HG02588 (cell line): ENCODE measurements around the gene CDC42BPB.

Experiments
- ATAC-seq: cut with Tn5 transposase; IDR thresholded peaks from one replicate; pipeline ENCODE4 v1.9.1; 2021; ENCODE audit warnings: mild to moderate bottlenecking, moderate library complexity; ENCODE audit not compliant: unreplicated experiment

CDC42BPB gene

DNA sequence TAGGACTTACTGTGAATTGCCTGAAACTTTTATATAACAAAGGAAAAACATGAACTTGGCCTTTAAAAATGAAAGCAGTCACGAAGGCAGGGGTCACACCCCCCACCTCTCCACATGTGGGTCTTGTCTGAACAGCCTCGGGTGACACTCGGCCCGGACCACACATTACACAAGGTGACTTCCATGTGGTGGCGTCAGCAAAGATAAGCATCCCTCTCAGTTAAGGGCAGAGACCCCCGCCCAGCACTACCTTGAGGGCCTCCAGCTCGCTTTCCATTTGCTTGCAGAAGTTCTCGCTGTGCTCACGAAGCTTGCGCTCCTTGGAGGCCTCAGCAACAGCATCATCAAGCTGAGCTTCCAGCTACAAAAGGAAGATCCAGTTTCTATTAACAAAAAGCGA lies 87.4 kb downstream of the CDC42BPB start:
- no peak for ATAC-seq

DNA sequence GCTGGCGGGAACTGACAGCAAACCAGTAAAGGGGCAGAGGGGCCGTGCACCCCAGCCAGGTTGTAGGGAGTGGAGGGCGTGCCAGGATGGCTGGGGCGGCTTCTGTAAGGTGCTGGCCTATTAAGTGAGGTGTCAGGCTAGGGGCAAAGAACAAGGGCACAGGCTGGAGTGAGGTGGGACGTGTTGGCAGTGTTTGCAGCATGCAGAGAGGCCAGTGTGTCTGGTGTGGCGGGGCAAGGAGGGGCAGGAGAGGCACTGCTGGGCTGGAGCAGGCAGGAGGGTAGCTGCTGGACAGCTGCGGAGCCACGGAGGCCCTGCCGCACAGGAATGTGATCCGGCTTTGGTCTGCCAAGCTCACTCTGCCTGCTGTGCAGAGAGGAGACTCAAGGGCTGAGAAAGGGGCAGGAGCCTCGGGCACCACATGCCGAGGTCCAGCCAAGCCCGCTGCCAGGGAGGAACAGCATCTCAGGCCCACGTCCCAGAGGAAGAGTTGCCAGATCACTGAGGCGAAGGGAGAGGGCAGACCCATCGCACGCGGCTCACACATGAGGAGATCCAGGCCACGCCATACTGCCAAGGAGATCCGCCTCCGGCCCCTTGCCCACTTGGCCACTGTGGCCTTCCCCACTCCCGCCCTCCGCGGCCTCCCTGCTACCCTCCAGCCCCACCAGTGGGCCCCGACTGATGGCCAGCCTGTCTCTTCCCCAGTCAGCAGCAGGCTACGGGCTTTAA lies 88.1 kb downstream of the CDC42BPB start:
- ATAC-seq = no peak

DNA sequence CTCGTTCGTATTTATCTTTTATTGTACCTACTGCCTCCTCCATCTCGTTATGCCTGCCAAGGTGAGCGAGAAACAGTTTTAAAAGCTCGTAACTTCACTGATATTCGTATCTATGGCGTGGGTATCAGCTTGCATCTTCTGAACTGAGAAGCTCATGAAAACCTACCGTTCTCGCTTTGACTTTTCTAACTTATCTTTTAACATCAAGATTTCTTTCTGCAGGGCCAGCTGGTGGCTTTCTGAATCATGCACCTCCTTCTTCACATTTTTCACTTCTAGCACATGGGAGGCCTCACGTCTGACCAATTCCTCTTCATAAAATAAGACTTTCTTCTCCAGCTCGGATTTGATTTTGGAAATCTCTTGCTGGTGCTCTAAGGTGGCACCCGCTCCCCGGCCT lies 89.0 kb downstream of the CDC42BPB start:
- ATAC-seq = no peak

DNA sequence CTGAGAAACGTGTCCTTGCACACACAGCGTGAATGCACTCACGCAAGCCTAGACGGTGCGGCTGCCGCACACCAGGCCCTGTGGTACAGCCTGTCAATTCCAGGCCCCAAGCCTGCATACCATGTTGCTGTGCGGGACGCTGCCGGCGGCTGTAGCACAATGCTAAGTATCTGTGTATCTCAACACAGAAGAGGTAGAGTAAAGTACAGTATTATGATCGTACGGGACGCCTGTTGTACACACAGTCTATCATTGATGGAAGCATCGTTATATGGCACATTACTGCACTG lies 89.9 kb downstream of the CDC42BPB start:
- no peak for ATAC-seq

DNA sequence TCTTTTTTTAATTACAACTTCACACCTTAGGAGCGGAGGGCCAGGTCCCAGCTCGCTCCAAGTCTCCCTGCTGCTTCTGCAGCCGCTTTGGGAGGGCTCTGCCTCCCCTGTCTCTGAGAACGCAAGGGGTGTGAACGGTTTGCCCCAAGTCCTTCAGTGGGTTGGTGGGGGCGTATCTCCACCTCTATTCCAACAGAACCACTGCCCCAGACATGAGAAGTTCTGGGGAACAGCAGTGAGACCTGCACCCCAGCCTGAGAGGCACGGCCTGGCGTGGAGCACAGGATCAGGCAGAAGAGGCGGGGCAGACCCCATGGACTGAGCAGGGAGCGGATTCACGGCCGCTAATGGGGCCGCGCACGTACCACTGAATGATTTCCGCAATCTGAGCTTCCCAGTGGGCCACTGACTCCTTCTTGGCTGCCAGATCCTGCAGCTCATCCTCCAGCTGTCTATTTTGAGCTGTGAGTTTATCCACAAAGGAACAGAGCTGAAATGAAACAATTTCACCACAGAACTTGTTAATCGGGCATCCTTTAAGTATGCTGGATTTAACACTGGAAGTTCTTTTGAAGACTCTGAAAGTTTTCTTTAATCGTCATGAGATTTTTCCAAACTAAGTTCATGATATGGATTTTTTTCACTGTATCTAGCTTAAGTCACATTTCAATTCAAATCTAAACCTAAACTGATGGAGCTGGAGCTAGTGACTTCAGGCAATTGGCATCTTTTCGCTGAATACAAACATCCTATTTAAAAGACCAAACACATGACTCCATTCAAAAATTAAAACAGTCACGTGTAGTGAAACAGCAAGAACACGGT lies 90.5 kb downstream of the CDC42BPB start:
- ATAC-seq = no peak

DNA sequence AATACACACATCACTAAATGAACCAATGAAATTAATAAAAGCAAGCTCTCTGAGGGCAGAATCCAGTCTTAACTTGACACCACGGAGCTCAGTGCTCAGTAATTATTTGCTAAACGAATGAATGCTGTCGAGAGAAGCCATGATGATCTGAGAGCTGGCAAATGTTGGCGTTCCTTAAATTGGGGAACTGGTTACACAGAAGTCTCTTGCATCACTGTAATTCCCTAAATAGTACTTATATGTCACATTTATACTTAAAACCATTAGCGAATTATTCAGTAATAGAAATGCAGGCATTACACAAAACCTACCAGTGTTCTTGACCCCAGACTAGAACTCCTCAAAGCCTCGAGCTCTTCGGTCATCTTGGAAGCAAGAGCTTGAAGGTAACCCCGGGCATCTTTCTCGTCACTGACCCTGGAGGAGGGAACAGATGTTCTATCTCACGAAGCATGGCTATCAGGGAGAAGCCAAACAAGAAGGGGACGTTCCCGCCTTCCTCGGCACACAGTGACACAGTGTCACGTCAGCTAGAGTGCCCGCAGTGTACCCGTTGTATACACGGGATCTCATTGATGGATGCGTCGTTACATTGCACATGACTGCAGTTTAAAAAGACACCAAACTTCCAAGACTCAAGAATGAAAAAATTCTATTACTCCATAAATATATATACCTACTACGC lies 91.2 kb downstream of the CDC42BPB start:
- no peak for ATAC-seq

DNA sequence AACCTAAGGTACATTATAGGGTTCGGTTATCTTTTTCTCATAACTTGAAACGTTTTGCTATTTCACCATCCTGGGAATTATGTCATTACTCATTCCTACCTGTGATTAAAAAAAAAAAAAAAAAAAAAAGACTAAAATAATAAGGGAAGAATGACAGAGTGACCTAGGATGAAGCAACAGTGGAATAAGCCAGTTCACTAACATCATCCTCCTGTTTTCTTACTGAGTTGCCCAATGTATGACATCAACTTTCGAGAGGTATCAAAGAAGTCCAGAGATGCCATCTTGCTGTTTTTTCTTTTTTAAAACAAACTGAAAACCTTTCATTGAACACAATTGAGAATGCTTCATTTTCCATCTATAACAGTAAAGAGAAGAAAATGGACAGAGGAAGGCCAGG lies 92.1 kb downstream of the CDC42BPB start:
- ATAC-seq = no peak

DNA sequence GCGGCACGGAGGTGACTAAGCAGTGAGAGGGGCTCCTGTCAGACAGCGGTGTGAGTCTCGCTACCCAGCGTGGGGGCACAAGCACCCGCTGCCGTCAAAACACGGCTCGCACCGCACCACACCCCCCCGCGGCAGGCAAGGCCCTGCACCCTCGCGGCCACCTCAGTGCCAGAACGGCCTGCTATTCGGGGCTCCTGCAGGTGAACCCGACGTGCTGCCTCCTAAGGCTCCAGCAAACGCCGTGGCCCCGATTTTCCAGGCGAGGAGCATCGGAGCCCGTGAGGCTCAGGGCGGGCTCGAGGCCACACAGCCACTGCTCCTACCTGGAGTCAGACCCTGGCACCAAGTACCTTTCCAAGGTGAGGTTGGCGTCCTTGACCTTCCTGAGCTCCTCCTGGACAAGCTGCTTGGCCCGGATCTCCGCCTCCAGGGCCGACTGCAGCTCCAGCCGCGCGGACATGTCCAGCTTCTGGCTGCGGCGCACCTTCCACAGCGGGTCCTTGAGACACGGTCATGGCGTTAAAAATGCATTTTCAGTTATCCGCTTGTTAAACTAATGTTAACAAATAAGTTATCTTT lies 93.1 kb downstream of the CDC42BPB start:
- ATAC-seq = no peak

DNA sequence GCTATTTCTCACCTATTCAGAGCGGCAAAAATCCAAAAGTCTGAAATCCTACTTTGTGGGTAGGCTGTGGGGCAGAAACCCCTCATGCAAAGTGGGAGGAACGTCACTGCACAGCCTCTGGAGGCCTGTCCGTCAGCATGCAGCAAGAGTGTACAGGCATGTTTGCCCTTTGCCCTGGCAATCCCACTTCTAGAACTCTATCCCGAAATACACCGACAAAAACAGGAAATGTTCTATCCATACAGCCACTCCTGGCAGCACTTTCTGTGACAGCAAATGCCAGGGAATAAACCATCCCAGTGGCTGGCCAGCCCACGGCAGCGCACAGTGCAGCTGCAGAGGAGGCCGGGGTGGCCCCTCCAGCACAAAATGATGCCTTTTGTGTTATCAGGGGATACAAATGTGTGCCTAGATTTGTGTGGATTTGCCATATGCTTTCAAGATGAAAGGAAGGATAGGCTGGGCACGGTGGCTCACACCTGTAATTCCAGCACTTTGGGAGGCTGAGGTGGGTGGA lies 95.2 kb downstream of the CDC42BPB start:
- ATAC-seq = no peak

DNA sequence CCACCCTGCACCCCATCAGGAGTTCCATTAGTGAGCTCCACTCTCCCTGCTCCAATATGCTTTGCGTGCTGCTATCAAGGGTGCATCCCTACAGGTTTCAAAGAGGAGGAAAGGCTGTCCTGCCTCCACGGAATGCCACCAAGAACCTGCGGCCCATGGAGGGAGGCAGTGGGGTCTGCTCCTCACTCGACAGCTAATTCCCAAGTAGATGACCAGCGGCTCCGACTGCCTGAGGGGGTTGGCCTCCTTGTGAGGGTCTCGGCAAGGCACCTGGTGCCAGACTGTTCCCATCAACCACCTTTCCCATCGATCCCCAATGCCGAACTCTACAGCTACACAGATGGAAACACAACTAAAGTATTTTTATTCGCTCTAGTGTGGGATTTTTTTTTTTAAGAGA lies 98.9 kb downstream of the CDC42BPB start:
- ATAC-seq = no peak

DNA sequence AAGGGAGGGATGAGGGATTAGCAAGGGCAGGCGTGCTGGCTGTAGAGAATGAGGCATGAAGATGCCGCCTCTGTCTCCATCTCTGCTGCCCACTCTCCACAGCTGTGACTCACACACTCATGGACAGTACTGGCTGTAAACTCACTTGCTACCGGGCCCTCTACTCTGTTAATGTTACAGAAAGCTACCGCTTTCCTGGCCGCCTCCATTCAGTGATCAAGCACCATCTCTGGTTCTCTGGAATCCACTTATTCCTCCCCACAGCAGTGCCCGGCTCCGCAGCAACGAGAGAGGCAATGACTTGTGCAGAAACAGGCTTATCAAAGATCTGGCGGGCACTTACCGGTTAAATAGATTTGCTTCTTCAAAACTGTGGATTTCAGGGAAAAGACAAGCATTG lies 100.1 kb downstream of the CDC42BPB start:
- no peak for ATAC-seq

DNA sequence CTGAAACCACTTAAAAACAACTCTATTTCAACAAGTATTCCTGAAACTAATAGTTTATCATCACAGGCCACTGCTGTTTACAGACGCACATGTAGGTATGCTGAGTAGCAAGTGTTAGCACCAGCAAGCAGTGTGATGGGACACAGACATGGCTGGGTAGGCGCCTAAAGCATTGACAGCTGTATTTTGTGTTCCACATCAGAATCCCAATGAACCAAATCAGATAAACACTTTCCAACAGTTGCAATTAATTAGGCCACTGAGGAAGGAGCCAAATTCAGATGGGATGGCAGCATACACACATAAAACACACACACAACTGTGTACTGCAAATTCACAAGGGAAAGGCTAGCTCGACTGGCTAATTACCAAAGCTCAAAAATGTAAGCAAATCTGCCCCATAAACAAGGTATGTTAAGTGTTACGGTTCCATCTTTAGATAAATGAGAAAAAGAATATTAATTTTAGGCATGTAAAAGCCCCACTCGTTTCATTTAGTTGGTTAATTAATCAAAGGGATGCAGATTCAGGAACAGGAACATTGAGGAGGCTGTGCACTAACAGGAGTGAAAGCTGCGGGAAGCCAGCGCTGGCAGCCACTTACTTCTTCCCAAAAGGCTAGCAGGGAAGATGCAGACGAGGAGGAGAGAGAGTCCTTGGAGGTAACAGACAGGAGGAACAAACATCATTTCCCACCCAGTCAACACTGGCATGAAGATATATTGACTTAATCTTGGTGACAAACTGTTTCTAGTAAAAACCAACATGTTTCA lies 101.5 kb downstream of the CDC42BPB start:
- no peak for ATAC-seq

DNA sequence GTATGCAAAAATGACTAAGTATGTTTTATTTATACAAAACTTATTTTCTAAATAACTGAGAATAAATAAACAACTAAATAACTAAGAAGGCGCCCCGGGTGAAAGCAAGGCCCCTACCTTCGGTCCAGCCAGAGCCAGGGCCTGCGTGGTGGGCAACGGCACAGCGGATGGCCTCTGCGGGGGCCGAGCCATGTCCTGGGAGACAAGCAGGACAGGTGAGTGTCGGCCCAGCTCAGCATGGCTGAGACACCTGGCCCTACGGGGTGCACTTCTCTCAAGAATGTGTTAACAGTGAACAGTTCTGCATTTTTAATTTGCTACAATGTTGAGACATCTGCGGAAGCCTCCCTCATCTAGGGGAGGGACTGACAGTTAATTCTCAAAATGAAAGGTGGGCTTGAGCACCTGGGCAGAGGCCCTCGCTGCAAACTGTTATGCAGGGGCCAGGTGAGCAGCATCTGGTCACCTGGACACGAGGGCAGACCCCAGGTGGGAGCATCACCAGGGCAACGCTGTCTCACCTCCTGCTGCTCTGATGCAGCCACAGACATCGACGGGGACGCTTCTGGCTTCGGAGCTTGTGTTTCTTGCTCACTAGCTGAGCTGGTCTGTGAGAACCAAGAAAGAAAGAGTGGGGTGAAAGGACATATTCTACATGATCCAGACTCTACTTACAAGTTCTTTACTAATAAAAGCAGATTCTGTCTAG lies 103.1 kb downstream of the CDC42BPB start:
- ATAC-seq = no peak

DNA sequence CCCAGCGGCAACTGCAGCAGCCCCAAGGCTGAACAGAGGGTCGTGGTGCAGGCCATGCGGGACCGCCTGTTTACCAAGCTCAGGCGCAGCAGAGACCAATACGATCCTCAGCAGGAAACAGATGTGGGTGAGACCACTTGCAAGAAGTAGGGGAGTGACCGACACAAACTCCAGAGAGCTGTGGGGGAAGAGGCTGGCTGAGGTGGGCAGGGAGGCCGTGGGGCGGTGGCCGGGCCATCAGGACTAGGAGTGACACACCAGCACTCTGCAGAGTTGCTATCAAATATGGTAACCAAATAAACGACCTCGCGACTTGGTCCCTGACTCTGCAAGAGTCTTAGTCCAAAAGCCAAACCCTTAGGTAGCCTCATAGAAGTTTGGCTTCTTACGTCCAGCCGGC lies 104.2 kb downstream of the CDC42BPB start:
- no peak for ATAC-seq

DNA sequence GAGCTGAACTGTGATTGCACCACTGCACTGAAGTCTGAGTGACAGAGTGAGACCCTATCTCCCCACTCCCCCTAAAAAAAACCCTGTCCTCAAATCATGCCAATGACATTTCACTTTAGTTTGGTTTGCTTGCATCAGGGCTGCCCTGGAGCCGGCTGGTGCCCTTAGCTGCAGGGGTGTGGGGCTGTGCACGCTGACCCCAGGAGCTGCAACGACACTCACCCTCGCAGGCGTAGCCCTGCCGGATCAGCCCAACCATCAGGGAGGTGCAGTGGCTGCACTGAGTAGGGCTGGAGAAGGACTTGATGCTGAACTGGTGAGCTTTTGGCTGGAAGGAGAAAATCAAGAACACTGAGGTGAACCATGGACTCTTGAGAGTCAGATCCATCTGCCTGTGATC lies 105.1 kb downstream of the CDC42BPB start:
- no peak for ATAC-seq

DNA sequence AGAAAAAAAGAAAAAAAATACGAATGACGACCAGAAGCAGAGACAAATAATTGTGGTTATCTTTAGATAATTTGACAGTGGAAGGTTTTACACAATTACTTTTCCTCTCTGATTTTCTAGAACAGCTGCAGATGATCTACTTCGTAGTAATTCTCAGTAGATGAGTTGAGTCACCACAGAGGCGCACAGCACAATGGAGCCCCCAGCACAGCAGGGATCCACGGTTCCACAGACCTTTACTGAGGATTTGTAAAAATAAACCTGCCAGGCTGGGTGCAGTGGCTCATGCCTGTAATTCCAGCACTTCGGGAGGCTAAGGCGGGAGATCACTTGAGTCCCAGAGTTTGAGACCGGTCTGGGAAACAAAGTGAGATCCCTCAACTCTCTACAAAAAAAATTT lies 105.5 kb downstream of the CDC42BPB start:
- ATAC-seq = no peak

DNA sequence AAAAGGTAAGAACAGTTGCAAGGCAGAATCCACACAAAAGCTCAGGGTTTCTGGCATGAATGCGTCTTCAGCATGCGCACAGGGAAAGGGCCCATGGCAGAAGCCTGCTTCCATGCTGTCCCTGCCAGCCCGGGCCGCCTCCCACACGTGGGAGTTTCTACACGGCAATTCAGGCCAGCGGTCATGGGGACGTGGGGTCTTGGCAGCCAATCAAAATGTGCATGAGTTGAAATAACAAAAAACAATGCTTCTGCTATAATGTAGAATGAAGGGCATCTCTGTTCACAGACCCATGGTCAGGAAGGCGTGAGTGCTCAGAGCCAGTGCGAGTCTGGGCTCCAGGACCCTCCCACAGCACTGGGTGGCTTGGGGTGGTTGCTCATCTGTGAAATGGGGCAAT lies 106.3 kb downstream of the CDC42BPB start:
- no peak for ATAC-seq

DNA sequence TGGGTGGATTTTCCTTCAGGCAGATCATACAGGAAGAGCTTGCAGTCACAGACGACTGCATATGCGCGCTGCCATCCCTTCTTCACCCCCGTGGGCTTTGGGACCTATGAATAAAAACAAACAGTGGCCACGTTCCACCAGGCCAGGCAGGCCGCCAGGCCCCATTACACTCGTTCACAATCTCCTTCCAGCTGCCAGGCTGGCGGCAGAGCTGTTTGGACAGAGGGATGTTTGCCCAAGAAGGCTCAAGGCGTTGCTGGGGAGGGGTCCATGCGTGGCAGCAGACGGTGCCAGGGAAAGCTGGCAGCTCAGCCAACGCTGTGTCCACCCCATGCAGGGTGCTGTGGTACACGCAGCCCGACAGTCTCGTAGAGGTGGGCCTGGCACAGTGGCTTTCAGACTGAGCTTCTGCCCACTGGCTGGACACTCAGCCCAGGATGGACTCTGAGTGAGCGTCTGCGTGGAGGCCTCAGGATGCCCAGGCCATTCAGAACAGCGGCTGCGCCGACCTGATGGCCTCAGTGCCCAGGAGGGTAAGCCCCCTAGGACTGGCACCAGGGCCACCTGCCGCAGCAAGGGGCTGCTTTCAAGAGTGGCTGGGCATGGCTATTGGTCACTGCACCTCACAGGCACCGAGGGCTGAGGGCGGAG lies 107.4 kb downstream of the CDC42BPB start:
- no peak for ATAC-seq

DNA sequence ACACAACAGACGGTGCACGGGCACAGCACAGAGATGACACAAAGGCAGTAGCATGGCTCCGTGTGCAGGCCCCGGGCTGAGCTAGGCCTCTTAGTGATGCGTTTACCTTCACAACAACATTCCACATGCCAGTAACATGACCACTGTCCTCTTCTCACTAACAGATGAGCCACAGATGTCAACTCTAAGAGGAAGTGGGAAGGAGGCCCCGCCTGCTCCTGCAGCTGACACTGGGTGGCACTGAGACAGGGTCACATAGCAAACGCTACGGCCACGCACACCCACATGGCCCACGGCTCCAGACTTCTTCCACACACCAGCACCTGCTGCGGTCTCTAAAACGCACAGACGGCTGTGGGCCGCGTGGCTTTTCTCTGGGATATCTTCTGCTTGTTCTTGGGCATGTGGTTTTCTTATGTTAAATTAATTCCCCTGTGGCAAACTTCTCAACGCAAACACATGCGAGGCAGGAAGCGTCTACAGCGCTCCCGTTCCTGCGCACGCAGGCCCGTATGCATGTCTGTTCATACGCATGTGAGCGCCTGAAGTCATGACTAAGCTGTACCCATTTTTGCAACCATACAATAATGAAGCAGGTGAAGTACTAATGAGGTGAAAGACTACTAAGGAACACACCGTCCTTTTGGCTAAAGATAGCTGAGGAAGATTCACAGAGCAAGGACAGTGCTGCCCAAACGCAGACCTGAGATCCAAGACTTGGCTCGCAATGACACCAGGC lies 108.1 kb downstream of the CDC42BPB start:
- peak; percentile 46 for ATAC-seq
